ENCODE results near the gene CLCNKA.
"Not testable (repeated sequence)": the region's sequence is repeated elsewhere in the genome, so short reads cannot be mapped to it uniquely, and the experiment has no call there.

The CLCNKA gene

GRCh38 chr1:16017461-16018303 is 4.2 kb upstream of the CLCNKA start, which contains the start of gene HSPB7:
Gene HSPB7 (minus strand): TSS chr1:16018043. CDS start chr1:16017963, 80 bp downstream.
- no peak for DNase-seq (ENCODE audit: low read depth in 1 of 2, low spot score in 1 of 2)

- no peak for DNase-seq (ENCODE audit: low read depth in 1 of 2, low spot score in 1 of 2)
These were observed 3.5 kb upstream of the CLCNKA start for GRCh38 chr1:16018308-16018707.

GRCh38 chr1:16018749-16019643 is 2.8 kb upstream of the CLCNKA start:
- DNase-seq (ENCODE audit: low read depth in 1 of 2, low spot score in 1 of 2): no peak

GRCh38 chr1:16019644-16020277 is 2.1 kb upstream of the CLCNKA start:
- DNase-seq (ENCODE audit: low read depth in 1 of 2, low spot score in 1 of 2): no peak

- DNase-seq (ENCODE audit: low read depth in 1 of 2, low spot score in 1 of 2): no peak
These were observed 1.5 kb upstream of the CLCNKA start for GRCh38 chr1:16020325-16020724.

GRCh38 chr1:16020878-16021277 is 958 bp upstream of the CLCNKA start:
- not testable (repeated sequence) for DNase-seq (ENCODE audit: low read depth in 1 of 2, low spot score in 1 of 2)

GRCh38 chr1:16022393-16022792 is 557 bp downstream of the CLCNKA start:
- DNase-seq (ENCODE audit: low read depth in 1 of 2, low spot score in 1 of 2): no peak

GRCh38 chr1:16023050-16023653 is 1.3 kb downstream of the CLCNKA start:
- DNase-seq (ENCODE audit: low read depth in 1 of 2, low spot score in 1 of 2): no peak

GRCh38 chr1:16026302-16026701 is 4.5 kb downstream of the CLCNKA start:
- DNase-seq (ENCODE audit: low read depth in 1 of 2, low spot score in 1 of 2): not testable (repeated sequence)

- peak in 1 of 2 donors; percentile 23 for DNase-seq (ENCODE audit: low read depth in 1 of 2, low spot score in 1 of 2)
These were observed 5.1 kb downstream of the CLCNKA start for GRCh38 chr1:16026723-16027484.

- no peak for DNase-seq (ENCODE audit: low read depth in 1 of 2, low spot score in 1 of 2)
These were observed 6.6 kb downstream of the CLCNKA start for GRCh38 chr1:16028237-16029002.

- not testable (repeated sequence) for DNase-seq (ENCODE audit: low read depth in 1 of 2, low spot score in 1 of 2)
These were observed 7.1 kb downstream of the CLCNKA start for GRCh38 chr1:16029003-16029268.

- no peak for DNase-seq (ENCODE audit: low read depth in 1 of 2, low spot score in 1 of 2)
These were observed 7.5 kb downstream of the CLCNKA start for GRCh38 chr1:16029288-16029687.

GRCh38 chr1:16031551-16031950 is 9.7 kb downstream of the CLCNKA start:
- no peak for DNase-seq (ENCODE audit: low read depth in 1 of 2, low spot score in 1 of 2)

GRCh38 chr1:16032388-16033102 is 10.7 kb downstream of the CLCNKA start:
- peak; percentile 18 to 41 for DNase-seq (ENCODE audit: low read depth in 1 of 2, low spot score in 1 of 2)

GRCh38 chr1:16033103-16033632 is 11.3 kb downstream of the CLCNKA start:
- not testable (repeated sequence) for DNase-seq (ENCODE audit: low read depth in 1 of 2, low spot score in 1 of 2)

- not testable (repeated sequence) for DNase-seq (ENCODE audit: low read depth in 1 of 2, low spot score in 1 of 2)
These were observed 14.6 kb downstream of the CLCNKA start for GRCh38 chr1:16036461-16036860.

- DNase-seq (ENCODE audit: low read depth in 1 of 2, low spot score in 1 of 2): no peak
These were observed 16.7 kb downstream of the CLCNKA start for GRCh38 chr1:16038620-16038912.

GRCh38 chr1:16039871-16040270 is 18.0 kb downstream of the CLCNKA start:
- not testable (repeated sequence) for DNase-seq (ENCODE audit: low read depth in 1 of 2, low spot score in 1 of 2)

Measured in activated CD4-positive, alpha-beta T cell treated with anti-CD3 and anti-CD28 coated beads, Interleukin-2, amount 50 U/mL, for 24 hours (primary cell).